Esophagus muscularis mucosa (tissue), 4 donors: Measurements from ENCODE around the gene PLXNA4. TPM values are rescaled to one million over a fixed set of nuclear protein-coding genes. Genes with fewer than 3 reads are reported as not detected.
A peak's percentile ranks its signal among the peaks of the same experiment; 100 is the strongest.

Experiments
- DNase-seq: peaks from one replicate; pipeline ENCODE4 v3.0.0-alpha.2; 2017; ENCODE audit errors: extremely low spot score
- H3K27ac ChIP-seq, 4 donors: fragments of 200-600 bp; sonication (generic); replicated peaks in 1 of 4; 1 replicate in 3 of 4; 2 replicates in 1 of 4; pipeline ENCODE4 v1.5.1; 2016 to 2019; ENCODE audit warnings: mild to moderate bottlenecking in 1 of 4
- H3K27me3 ChIP-seq, 4 donors: fragments of 200-600 bp; sonication (generic); one replicate each; pipeline versions ENCODE4 v1.5.1 to v1.6.0; 2016 to 2019
- H3K36me3 ChIP-seq, 4 donors: fragments of 200-600 bp; sonication (generic); one replicate each; pipeline ENCODE4 v1.5.1; 2016 to 2019
- H3K4me1 ChIP-seq, 4 donors: fragments of 200-600 bp; sonication (generic); one replicate each; pipeline ENCODE4 v1.5.1; 2016 to 2019
- H3K4me3 ChIP-seq, 4 donors: fragments of 200-600 bp; sonication (generic); 1 replicate in 2 of 4; 2 replicates in 2 of 4; pipeline ENCODE4 v1.5.1; 2016 to 2019; ENCODE audit warnings: mild to moderate bottlenecking in 4 of 4, moderate library complexity in 1 of 4
- H3K9me3 ChIP-seq, 4 donors: fragments of 200-600 bp; sonication (generic); 1 replicate in 3 of 4; 2 replicates in 1 of 4; pipeline ENCODE4 v1.5.1; 2016 to 2019
- CTCF ChIP-seq, 3 experiments: fragments of 200-600 bp in 2 of 3; fragments of 450-650 bp in 1 of 3; sonication (generic) in 2 of 3; IDR thresholded peaks; one replicate each; pipeline ENCODE4 v1.5.1; 2017 to 2019; ENCODE audit warnings: antibody characterized with exemption in 3 of 3, mild to moderate bottlenecking in 2 of 3, moderate library complexity in 1 of 3
- EP300 ChIP-seq: sonication (generic); formaldehyde crosslinking; IDR thresholded peaks from one replicate; pipeline ENCODE4 v1.6.1; 2017; ENCODE audit warnings: antibody characterized with exemption
- POLR2A ChIP-seq: fragments of 450-650 bp; IDR thresholded peaks from one replicate; pipeline ENCODE4 v1.6.1; 2017; ENCODE audit warnings: antibody characterized with exemption, moderate library complexity, mild to moderate bottlenecking, low read depth
- POLR2AphosphoS5 ChIP-seq, 2 donors: sonication (generic); formaldehyde crosslinking; IDR thresholded peaks; one replicate each; pipeline ENCODE4 v1.6.1; 2017; ENCODE audit warnings: antibody characterized with exemption in 2 of 2
- WGBS: methylation state at CpG from one replicate; pipeline ENCODE4 v1.1.5; 2018; 5-methylcytosine and 5-hydroxymethylcytosine counted together
- intact Hi-C: fragments of 100-400 bp; cut with DNase I; formaldehyde crosslinking; loops from one replicate; pipeline ENCODE4 v1.15.1; 2023
- total RNA-seq, 4 donors: library from RNA; depleted of rRNA; stranded (reverse); fragments of >200 nt; gene quantifications; one replicate each; pipeline versions ENCODE4 v1.1.0 to v1.2.1, GENCODE V29; 2016

Gene PLXNA4
- total RNA-seq, 4 donors from 2014 or later, result 5.0 to 9.5 (median 6.6) TPM

- Histone ChIP-seq H3K27me3 (no peaks in the 10 kb centered on the region), H3K4me1 (peaks cover 18 to 80% (median 64%) of the 10 kb centered on the region in 4 donors), H3K9me3 (no peaks in the 10 kb centered on the region), H3K27ac (no peak overlapping the region), H3K36me3 (no peaks in the 10 kb centered on the region), H3K4me3 (no peak overlapping the region)
- TF ChIP-seq POLR2A, result no peak
- TF ChIP-seq POLR2AphosphoS5 (IDR thresholded peaks at IDR 0.05), result no peak
- no peak for TF ChIP-seq CTCF (IDR thresholded peaks at IDR 0.05)
- TF ChIP-seq EP300, result no peak
- intact Hi-C loops, result no loop called here
- DNase-seq, result no peak
- 72% methylated on average over 8 of the region's 8 CpGs for WGBS
These were observed 497.2 kb downstream of the PLXNA4 start for GRCh38 chr7:132078891-132079735.

DNA sequence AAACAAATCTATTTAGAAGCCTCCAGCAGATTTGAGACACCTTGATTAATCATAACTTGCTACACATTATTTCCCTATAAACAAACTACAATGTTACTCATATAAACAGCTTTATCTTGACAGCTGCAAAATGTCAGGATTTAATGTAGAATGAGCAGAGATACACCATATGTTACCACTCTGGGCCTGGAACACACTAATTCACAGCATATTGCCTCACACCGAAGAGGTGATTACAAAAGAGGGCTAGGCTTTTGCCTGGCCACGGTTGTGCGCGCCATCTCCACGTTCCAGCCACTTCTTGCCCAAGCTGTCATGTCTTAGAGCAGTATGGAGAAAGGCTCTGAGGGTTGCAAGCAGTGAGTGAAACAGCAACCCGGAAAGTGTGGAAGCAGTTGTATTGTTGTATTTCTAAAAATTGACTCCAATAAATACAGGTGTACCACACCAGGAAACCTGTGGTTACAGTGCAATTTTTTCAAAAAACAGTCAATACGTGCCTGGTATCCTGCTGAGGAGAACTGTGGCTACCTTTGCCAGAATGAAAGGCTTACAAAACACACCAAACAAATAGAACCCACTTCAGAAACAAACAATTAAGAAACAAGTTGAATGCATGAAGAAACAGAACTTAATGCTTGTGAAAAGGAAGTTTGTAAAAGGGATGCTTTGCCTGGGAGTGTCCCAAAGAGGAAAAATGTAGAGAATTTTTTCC lies 498.1 kb downstream of the PLXNA4 start:
- Histone ChIP-seq H3K27me3 (no peaks in the 10 kb centered on the region), H3K4me1 (peaks cover 24 to 86% (median 70%) of the 10 kb centered on the region in 4 donors), H3K36me3 (no peaks in the 10 kb centered on the region), H3K9me3 (no peaks in the 10 kb centered on the region), H3K4me3 (no peak overlapping the region), H3K27ac (no peak overlapping the region)
- intact Hi-C loops, result no loop called here
- no peak for TF ChIP-seq EP300
- TF ChIP-seq CTCF (IDR thresholded peaks at IDR 0.05), result no peak
- TF ChIP-seq POLR2AphosphoS5 (IDR thresholded peaks at IDR 0.05), result peak; percentile 12 to 72
- TF ChIP-seq POLR2A, result no peak
- no peak for DNase-seq
- 76% methylated on average over 7 of the region's 7 CpGs for WGBS

- DNase-seq, result no peak
- H3K4me3 ChIP-seq, result no peak overlapping the region
- no peaks in the 10 kb centered on the region for H3K27me3 ChIP-seq
- no peak for TF ChIP-seq POLR2A
- no peak for TF ChIP-seq EP300
- TF ChIP-seq POLR2AphosphoS5 (IDR thresholded peaks at IDR 0.05), result no peak
- no peak for TF ChIP-seq CTCF (IDR thresholded peaks at IDR 0.05)
- H3K36me3 ChIP-seq, result no peaks in the 10 kb centered on the region
- no peaks in the 10 kb centered on the region for H3K9me3 ChIP-seq
- H3K27ac ChIP-seq, result no peak overlapping the region
- intact Hi-C loops, result no loop called here
- peaks cover 24 to 72% (median 56%) of the 10 kb centered on the region in 4 donors for H3K4me1 ChIP-seq
- 79% methylated on average over 10 of the region's 13 CpGs for WGBS
These were observed 499.8 kb downstream of the PLXNA4 start for GRCh38 chr7:132076301-132077035.

- Histone ChIP-seq H3K9me3 (no peaks in the 10 kb centered on the region), H3K4me3 (no peak overlapping the region), H3K4me1 (peaks cover 15 to 62% (median 46%) of the 10 kb centered on the region in 4 donors), H3K27ac (no peak overlapping the region), H3K27me3 (no peaks in the 10 kb centered on the region), H3K36me3 (no peaks in the 10 kb centered on the region)
- no peak for DNase-seq
- TF ChIP-seq CTCF (IDR thresholded peaks at IDR 0.05) (no peak), POLR2AphosphoS5 (IDR thresholded peaks at IDR 0.05) (no peak), EP300 (no peak), POLR2A (no peak)
- intact Hi-C loops, result no loop called here
- WGBS, result 58% methylated on average over 6 of the region's 6 CpGs
These were observed 500.8 kb downstream of the PLXNA4 start for GRCh38 chr7:132075515-132075914.
